ENCODE data around the gene HLA-DRB5.
"Not testable (repeated sequence)": the region's sequence is repeated elsewhere in the genome, so short reads cannot be mapped to it uniquely, and the experiment has no call there.

The HLA-DRB5 gene

GRCh38 chr6:32501016-32501415 lies 29.1 kb downstream of the HLA-DRB5 start:
- DNase-seq (ENCODE audit: low spot score): no peak

GRCh38 chr6:32492351-32492750 lies 37.7 kb downstream of the HLA-DRB5 start:
- DNase-seq (ENCODE audit: low spot score): no peak

GRCh38 chr6:32491700-32492099 lies 38.4 kb downstream of the HLA-DRB5 start:
- DNase-seq (ENCODE audit: low spot score): no peak

- DNase-seq (ENCODE audit: low spot score): no peak
These were observed 42.0 kb downstream of the HLA-DRB5 start for GRCh38 chr6:32488083-32488482.

- no peak for DNase-seq (ENCODE audit: low spot score)
These were observed 45.5 kb downstream of the HLA-DRB5 start for GRCh38 chr6:32484614-32484998.

GRCh38 chr6:32483968-32484613 lies 46.0 kb downstream of the HLA-DRB5 start:
- no peak for DNase-seq (ENCODE audit: low spot score)

GRCh38 chr6:32475392-32476206 lies 54.5 kb downstream of the HLA-DRB5 start:
- DNase-seq (ENCODE audit: low spot score): no peak

- peak; percentile 62 for DNase-seq (ENCODE audit: low spot score)
These were observed 56.4 kb downstream of the HLA-DRB5 start for GRCh38 chr6:32473376-32474348.

- no peak for DNase-seq (ENCODE audit: low spot score)
These were observed 57.2 kb downstream of the HLA-DRB5 start for GRCh38 chr6:32472781-32473375.

- not testable (repeated sequence) for DNase-seq (ENCODE audit: low spot score)
These were observed 62.2 kb downstream of the HLA-DRB5 start for GRCh38 chr6:32467743-32468503.
